GM23338 (cell line): ENCODE measurements around the gene CD2BP2.

ENCODE experiments used
- CREB1 ChIP-seq: fragments of 250-450 bp; sonication (Bioruptor Pico); IDR thresholded peaks from 2 replicates; pipeline ENCODE4 v1.5.0; 2020; ENCODE audit warnings: low read depth, mild to moderate bottlenecking, moderate library complexity
- CTCF ChIP-seq, 2 experiments: fragments of 200-600 bp in 1 of 2; sonication (generic) in 1 of 2; conservative IDR thresholded peaks; 2 replicates each; pipeline versions ENCODE4 v1.5.1 to v1.6.1; 2016 to 2017; ENCODE audit warnings: antibody characterized with exemption in 2 of 2, low read depth in 2 of 2, mild to moderate bottlenecking in 2 of 2, moderate library complexity in 1 of 2
- ETS1 ChIP-seq: IDR thresholded peaks from 2 replicates; pipeline ENCODE4 v1.6.1; 2016; ENCODE audit warnings: antibody characterized with exemption
- EZH2 ChIP-seq: fragments of 200-600 bp; sonication (generic); IDR thresholded peaks from one replicate; pipeline ENCODE4 v1.8.0; 2017; ENCODE audit warnings: antibody characterized with exemption, mild to moderate bottlenecking, low read depth; ENCODE audit not compliant: unreplicated experiment
- EZH2phosphoT487 ChIP-seq: fragments of 200-600 bp; sonication (generic); IDR thresholded peaks from one replicate; pipeline ENCODE4 v1.8.1; 2018; ENCODE audit warnings: antibody characterized with exemption; ENCODE audit not compliant: unreplicated experiment
- JUNB ChIP-seq: IDR thresholded peaks from one replicate; pipeline ENCODE4 v1.6.1; 2016; ENCODE audit warnings: antibody characterized with exemption; ENCODE audit not compliant: unreplicated experiment
- NANOG ChIP-seq: IDR thresholded peaks from 2 replicates; pipeline ENCODE4 v1.6.1; 2016; ENCODE audit warnings: antibody characterized with exemption, borderline replicate concordance
- POLR2AphosphoS5 ChIP-seq: IDR thresholded peaks from 2 replicates; pipeline ENCODE4 v1.6.1; 2016; ENCODE audit warnings: antibody characterized with exemption, low read depth
- REST ChIP-seq: IDR thresholded peaks from one replicate; pipeline ENCODE4 v1.6.1; 2018; ENCODE audit warnings: antibody characterized with exemption; ENCODE audit not compliant: unreplicated experiment
- STAT1 ChIP-seq: IDR thresholded peaks from one replicate; pipeline ENCODE4 v1.6.1; 2016; ENCODE audit warnings: antibody characterized with exemption; ENCODE audit not compliant: unreplicated experiment
- ZNF114 ChIP-seq: fragments of 250-450 bp; sonication (Bioruptor Pico); IDR thresholded peaks from 2 replicates; pipeline ENCODE4 v1.5.0; 2020; ENCODE audit warnings: mild to moderate bottlenecking, moderate library complexity
- ZNF331 ChIP-seq: fragments of 250-450 bp; sonication (Bioruptor Pico); IDR thresholded peaks from 2 replicates; pipeline ENCODE4 v1.5.0; 2020; ENCODE audit warnings: low read depth, mild to moderate bottlenecking, moderate library complexity
- ZNF462 ChIP-seq: fragments of 250-450 bp; sonication (Bioruptor Pico); IDR thresholded peaks from 2 replicates; pipeline ENCODE4 v1.5.0; 2020; ENCODE audit warnings: mild to moderate bottlenecking, moderate library complexity

GRCh38 chr16:30354423-30355143, 525 bp downstream of the CD2BP2 start:
- TF ChIP-seq EZH2 (no peak), CTCF (conservative IDR thresholded peaks at IDR 0.05; ENCODE audit: low read depth in 2 of 2) (no peak), POLR2AphosphoS5 (no peak), JUNB (no peak), CREB1 (CRISPR knock-in tag) (no peak), EZH2phosphoT487 (no peak), REST (no peak), ZNF114 (CRISPR knock-in tag) (no peak), ETS1 (no peak), STAT1 (no peak), ZNF331 (no peak), NANOG (no peak), ZNF462 (CRISPR knock-in tag) (no peak)
